Astrocyte (in vitro differentiated cells and primary cell): ENCODE measurements around the gene SMAD7.

ENCODE experiments used
- CTCF ChIP-seq: IDR thresholded peaks from 2 replicates; pipeline ENCODE4 v1.5.1; 2011; ENCODE audit warnings: low read depth, mild to moderate bottlenecking, inconsistent platforms, low read length, moderate library complexity; ENCODE audit not compliant: insufficient read depth
- EZH2 ChIP-seq: IDR thresholded peaks from 2 replicates; pipeline ENCODE4 v1.6.1; 2012; ENCODE audit warnings: mild to moderate bottlenecking, low read length, inconsistent platforms; ENCODE audit not compliant: insufficient read depth

DNA sequence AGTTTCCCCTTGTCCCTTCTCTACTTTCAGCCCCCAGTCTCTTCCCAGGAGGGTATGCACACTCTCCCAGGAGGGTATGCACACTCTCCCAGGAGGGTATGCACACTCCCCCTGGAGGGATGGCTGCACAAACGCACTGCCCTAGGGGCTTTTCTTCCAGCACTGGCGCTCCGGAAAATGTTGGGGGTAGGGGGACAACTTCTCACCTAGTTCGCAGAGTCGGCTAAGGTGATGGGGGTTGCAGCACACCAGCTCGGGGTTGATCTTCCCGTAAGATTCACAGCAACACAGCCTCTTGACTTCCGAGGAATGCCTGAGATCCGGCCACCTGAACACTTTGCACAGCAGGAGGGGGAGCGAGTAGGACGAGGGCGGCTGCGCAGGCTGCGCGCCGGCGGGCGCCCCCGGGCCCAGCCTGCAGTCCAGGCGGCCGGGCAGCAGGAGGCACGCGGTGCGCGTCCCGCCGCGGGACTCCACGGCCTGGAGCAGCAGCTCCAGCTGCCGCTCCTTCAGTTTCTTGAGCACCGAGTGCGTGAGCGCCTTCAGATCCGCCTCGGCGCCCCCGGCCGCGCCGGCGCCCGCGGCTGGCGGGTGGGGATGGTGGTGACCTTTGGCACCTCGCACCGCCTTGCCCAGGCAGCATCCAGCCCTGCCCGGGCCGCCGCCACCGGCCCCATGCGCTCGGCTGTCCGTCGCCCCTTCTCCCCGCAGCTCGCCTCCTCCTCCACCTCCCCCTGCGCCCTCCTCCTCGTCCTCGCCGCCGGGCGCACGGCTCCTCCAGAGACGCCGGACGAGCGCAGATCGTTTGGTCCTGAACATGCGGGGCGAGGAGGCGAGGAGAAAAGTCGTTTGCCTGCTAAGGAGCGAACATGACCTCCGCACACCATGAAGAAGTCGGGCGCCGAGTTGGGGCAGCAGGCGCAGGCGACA lies 894 bp downstream of the SMAD7 start:
- TF ChIP-seq EZH2: no peak
- TF ChIP-seq CTCF: no peak
